Measurements from ENCODE around the gene TEX261. TPM values are rescaled to one million over a fixed set of nuclear protein-coding genes. Genes with fewer than 3 reads are reported as not detected.

The TEX261 gene
- total RNA-seq, 1 donor from 2014 or later = 9.4 TPM

DNA sequence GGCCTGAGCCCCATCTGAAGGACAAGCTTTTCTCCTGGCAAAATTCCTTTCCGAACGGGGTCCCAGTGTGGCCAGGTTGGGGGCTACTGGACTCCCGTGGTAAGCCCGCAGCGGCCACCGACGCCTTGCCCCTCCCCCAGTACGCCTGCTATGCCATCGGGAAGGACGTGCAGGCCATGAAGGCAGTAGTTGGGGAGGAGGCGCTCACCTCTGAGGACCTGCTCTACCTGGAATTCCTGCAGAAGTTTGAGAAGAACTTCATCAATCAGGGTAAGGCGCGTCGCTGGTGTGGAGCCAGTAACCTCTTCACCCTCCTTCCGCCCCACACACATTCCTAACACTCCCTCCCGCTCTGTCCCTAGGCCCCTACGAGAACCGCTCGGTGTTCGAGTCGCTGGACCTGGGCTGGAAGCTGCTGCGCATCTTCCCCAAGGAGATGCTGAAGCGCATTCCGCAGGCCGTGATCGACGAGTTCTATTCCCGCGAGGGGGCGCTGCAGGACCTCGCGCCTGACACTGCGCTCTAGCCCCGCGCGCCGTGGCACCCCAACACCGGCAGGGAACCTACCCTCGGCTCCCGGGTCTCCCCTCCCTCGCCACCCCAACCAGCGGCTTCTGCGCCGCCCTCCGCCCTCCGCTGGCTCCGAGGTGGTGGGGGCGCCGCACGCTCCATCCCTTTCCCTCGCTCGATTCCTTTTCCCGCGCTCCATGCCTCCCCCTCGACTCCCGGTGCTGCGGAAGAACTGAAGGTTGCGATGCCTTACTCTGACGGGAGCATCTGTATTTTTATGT is 29.9 kb downstream of the TEX261 start:
- peaks cover 100% of the 10 kb centered on the region for H3K27me3 ChIP-seq

DNA sequence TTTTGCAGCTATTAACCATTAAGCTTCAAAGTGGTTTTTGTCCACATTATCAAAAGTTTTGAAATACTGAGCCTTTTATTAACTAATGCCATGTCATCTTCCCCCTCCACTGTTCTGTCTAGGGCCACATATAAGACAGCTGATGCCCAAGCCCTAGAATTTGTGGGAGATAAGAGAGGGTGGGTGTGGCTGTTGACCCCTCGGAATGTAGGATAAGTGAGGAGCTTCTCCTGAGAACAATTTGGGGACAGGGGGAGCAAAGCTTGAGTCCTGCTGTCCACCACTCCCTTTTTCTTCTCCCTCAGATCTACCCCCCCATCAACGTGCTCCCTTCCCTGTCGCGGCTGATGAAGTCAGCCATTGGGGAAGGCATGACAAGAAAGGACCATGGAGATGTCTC is 30.5 kb downstream of the TEX261 start:
- H3K27ac ChIP-seq = no peak overlapping the region
- Mint-ChIP-seq H3K27me3 (ENCODE audit: insufficient read depth, low read depth) (peaks cover 40% of the 10 kb centered on the region), H3K4me1 (peaks cover 8% of the 10 kb centered on the region), H3K9me3 (no peaks in the 10 kb centered on the region), H3K4me3 (no peak overlapping the region), H3K27ac (no peak overlapping the region), H3K36me3 (no peaks in the 10 kb centered on the region)
- peaks cover 3% of the 10 kb centered on the region for H3K4me1 ChIP-seq
- H3K4me3 ChIP-seq = no peak overlapping the region
- H3K27me3 ChIP-seq = peaks cover 98% of the 10 kb centered on the region
- no peak overlapping the region for H3K9ac ChIP-seq
- no peaks in the 10 kb centered on the region for H3K9me3 ChIP-seq (ENCODE audit: low read depth)
- H2AFZ ChIP-seq (replicated peaks) = no peak overlapping the region
- no peaks in the 10 kb centered on the region for H4K20me1 ChIP-seq (ENCODE audit: low read depth)
- H3K79me2 ChIP-seq (ENCODE audit: low read depth) = no peaks in the 10 kb centered on the region
- TF ChIP-seq EZH2phosphoT487 (IDR thresholded peaks at IDR 0.05) (no peak), EZH2 (IDR thresholded peaks at IDR 0.05) (no peak)
- TF ChIP-seq, protein P1, sequence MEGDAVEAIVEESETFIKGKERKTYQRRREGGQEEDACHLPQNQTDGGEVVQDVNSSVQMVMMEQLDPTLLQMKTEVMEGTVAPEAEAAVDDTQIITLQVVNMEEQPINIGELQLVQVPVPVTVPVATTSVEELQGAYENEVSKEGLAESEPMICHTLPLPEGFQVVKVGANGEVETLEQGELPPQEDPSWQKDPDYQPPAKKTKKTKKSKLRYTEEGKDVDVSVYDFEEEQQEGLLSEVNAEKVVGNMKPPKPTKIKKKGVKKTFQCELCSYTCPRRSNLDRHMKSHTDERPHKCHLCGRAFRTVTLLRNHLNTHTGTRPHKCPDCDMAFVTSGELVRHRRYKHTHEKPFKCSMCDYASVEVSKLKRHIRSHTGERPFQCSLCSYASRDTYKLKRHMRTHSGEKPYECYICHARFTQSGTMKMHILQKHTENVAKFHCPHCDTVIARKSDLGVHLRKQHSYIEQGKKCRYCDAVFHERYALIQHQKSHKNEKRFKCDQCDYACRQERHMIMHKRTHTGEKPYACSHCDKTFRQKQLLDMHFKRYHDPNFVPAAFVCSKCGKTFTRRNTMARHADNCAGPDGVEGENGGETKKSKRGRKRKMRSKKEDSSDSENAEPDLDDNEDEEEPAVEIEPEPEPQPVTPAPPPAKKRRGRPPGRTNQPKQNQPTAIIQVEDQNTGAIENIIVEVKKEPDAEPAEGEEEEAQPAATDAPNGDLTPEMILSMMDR (IDR thresholded peaks at IDR 0.05) = no peak
- H3F3A ChIP-seq (ENCODE audit: low read depth) = no peaks in the 10 kb centered on the region
- H3K4me2 ChIP-seq = no peak overlapping the region
- H3K36me3 ChIP-seq = no peaks in the 10 kb centered on the region
- no peak for DNase-seq (ENCODE audit: low spot score)

More for the DNA sequence above, 29.9 kb downstream of the TEX261 start:
- H4K20me1 ChIP-seq (ENCODE audit: low read depth) = no peaks in the 10 kb centered on the region
- H3K4me2 ChIP-seq = peak overlapping the region; percentile 82
- DNase-seq (ENCODE audit: low spot score) = peak; percentile 93
- no peak overlapping the region for H3K27ac ChIP-seq
- H3K9me3 ChIP-seq (ENCODE audit: low read depth) = no peaks in the 10 kb centered on the region
- TF ChIP-seq, protein P1 (IDR thresholded peaks at IDR 0.05) = peak; percentile 89
- TF ChIP-seq EZH2 (IDR thresholded peaks at IDR 0.05) = peak; percentile 67
- TF ChIP-seq EZH2phosphoT487 (IDR thresholded peaks at IDR 0.05) = no peak
- H2AFZ ChIP-seq (replicated peaks) = peak overlapping the region; percentile 93
- H3K36me3 ChIP-seq = no peaks in the 10 kb centered on the region
- H3K9me3 Mint-ChIP-seq = no peaks in the 10 kb centered on the region
- H3K4me3 Mint-ChIP-seq = peak overlapping the region; percentile 81
- H3K36me3 Mint-ChIP-seq = no peaks in the 10 kb centered on the region
- peak overlapping the region; percentile 52 for H3K4me3 ChIP-seq
- H3F3A ChIP-seq (ENCODE audit: low read depth) = no peaks in the 10 kb centered on the region
- no peak overlapping the region for H3K27ac Mint-ChIP-seq
- H3K4me1 ChIP-seq = peaks cover 3% of the 10 kb centered on the region
- peaks cover 41% of the 10 kb centered on the region for H3K27me3 Mint-ChIP-seq (ENCODE audit: insufficient read depth, low read depth)
- no peak overlapping the region for H3K9ac ChIP-seq
- peaks cover 8% of the 10 kb centered on the region for H3K4me1 Mint-ChIP-seq
- no peaks in the 10 kb centered on the region for H3K79me2 ChIP-seq (ENCODE audit: low read depth)

DNA sequence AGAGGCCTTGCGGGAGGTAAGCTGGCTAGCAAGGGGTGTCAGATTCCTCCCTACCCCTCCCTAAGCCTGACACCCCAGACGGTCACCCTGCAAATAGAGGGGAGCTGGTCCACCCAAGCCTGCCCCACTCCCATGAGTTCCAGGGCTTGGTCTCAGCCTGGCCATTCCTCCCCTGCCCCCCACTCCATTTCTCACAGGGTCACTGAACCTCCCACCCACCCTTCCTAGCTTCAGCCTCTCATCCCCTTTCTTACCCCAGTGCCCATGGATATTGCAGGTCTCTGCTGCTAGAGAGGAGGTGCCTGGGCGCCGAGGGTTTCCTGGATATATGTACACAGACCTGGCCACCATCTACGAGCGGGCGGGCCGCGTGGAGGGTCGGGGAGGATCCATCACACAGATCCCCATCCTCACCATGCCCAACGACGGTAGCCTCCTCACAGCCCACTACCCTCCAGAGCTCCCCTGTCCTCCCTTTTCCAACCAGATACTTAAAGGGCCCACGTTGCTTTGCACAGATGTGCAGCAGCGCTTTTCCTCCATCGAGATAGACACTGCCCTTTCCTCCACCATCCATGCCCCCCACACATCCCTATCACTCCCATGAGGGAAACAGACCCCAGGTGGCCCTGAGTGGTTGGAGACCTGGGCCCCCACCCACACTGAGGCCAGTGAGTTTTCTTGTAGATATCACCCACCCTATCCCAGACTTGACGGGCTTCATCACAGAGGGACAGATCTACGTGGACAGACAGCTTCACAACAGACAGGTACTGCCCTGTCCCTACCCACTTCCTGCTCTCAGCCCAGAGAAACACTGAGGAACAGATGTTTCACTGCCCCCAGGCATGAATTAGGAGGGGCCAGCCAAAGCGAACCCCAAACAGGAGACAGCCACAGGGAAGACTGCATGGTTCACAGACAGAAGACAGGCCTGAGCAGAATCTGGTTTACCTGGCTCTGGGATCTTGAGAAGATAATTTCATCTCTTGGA is 31.5 kb downstream of the TEX261 start:
- Mint-ChIP-seq H3K36me3 (no peaks in the 10 kb centered on the region), H3K9me3 (no peaks in the 10 kb centered on the region), H3K4me1 (peaks cover 8% of the 10 kb centered on the region), H3K27ac (no peak overlapping the region), H3K27me3 (ENCODE audit: insufficient read depth, low read depth) (peaks cover 42% of the 10 kb centered on the region), H3K4me3 (no peak overlapping the region)
- DNase-seq (ENCODE audit: low spot score) = no peak
- Histone ChIP-seq H3K4me2 (no peak overlapping the region), H3K79me2 (ENCODE audit: low read depth) (no peaks in the 10 kb centered on the region), H2AFZ (replicated peaks) (no peak overlapping the region), H3F3A (ENCODE audit: low read depth) (no peaks in the 10 kb centered on the region), H3K9ac (no peak overlapping the region), H3K4me3 (no peak overlapping the region), H3K27me3 (peaks cover 96% of the 10 kb centered on the region), H3K9me3 (ENCODE audit: low read depth) (no peaks in the 10 kb centered on the region), H4K20me1 (ENCODE audit: low read depth) (no peaks in the 10 kb centered on the region), H3K4me1 (peaks cover 3% of the 10 kb centered on the region), H3K36me3 (no peaks in the 10 kb centered on the region), H3K27ac (no peak overlapping the region)
- TF ChIP-seq EZH2 (IDR thresholded peaks at IDR 0.05) (no peak), EZH2phosphoT487 (IDR thresholded peaks at IDR 0.05) (no peak)
- TF ChIP-seq, protein P1 (IDR thresholded peaks at IDR 0.05) = no peak

Data from neural progenitor cell (in vitro differentiated cells).